T-helper 1 cell treated with Interleukin-12 subunit alpha and Interleukin-12 subunit beta and Interleukin-4 antibody, amounts not matched to agents 30 ng/mL and 1 ng/mL, for 36 hours (primary cell): ENCODE results near the gene MYB. TPM values are rescaled to one million over a fixed set of nuclear protein-coding genes. Genes with fewer than 3 reads are reported as not detected.

ENCODE experiments used
- intact Hi-C: fragments of 100-400 bp; cut with micrococcal nuclease; formaldehyde crosslinking; loops from one replicate; pipeline ENCODE4 v1.15.1; 2024
- total RNA-seq: library from RNA; stranded (reverse); gene quantifications from 2 replicates; pipeline ENCODE4 v1.2.3, GENCODE V29; 2022

The MYB gene
- total RNA-seq, 1 donor from 2014 or later: 58.3 TPM

DNA sequence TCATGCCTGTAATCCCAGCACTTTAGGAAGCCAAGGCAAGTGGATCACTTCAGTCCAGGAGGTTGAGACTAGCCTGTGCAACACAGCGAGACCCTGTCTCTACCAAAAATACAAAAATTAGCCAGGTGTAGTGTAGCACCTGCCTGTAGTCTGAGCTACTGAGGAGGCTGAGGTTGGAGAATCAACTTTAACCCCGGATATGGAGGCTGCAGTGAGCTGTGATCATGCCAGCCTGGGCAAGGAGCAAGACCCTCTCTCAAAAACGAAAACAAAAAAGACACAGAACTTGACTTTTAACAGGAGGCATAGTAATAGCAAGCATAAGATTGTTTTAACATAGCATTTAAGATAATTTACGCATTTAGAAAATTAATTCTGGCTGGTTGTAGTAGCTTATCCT lies 32.5 kb downstream of the MYB start:
- intact Hi-C loops: loop anchor here (5.0 to 10.0 kb wide), 4 partner anchors 209 to 1071 kb away; partner anchors contain the start of genes AHI1, BCLAF1 and MTFR2

DNA sequence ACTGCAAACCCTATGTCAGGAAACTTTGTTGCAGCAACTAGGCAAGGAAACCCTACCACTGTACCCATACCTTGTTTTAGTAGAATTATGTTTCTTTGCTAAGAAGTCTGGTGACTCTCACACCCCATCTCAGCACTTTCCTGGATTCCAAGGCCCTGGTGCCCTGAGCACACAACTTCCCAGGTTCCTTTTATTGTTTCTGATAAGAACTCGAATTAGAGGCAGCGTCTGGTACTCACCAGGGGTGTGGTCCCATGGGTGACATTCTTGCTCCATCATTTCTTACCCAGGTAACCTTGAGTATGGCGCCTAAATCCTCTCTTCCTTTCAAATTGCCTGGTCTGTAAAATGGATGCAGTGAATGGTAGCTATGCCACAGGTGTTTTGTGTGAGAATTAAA lies 34.1 kb downstream of the MYB start:
- intact Hi-C loops: loop anchor here (10.0 kb wide), 2 partner anchors 1040 to 1070 kb away; partner anchors contain the start of genes BCLAF1 and MTFR2

DNA sequence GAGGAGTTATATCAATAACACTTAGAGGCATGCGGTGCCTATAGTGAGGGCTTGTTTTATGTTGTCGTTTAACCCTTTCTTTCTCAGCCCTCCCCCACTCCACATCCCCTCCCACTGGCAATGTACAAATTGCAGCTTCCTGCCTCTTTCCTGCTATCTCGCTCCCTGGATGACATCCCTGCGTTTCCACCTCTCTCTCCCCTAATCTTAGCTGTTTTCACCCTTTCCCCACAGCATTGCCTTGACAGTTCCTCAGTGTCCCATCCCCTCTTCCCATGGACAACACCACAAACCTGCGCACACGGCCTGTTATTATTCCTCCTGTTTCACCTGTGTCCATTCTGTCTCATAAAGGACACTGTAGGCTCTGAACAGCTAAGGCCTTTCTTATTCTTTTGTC lies 34.5 kb downstream of the MYB start:
- intact Hi-C loops: loop anchor here (10.0 kb wide), 2 partner anchors 1039 to 1069 kb away; partner anchors contain the start of genes BCLAF1 and MTFR2

DNA sequence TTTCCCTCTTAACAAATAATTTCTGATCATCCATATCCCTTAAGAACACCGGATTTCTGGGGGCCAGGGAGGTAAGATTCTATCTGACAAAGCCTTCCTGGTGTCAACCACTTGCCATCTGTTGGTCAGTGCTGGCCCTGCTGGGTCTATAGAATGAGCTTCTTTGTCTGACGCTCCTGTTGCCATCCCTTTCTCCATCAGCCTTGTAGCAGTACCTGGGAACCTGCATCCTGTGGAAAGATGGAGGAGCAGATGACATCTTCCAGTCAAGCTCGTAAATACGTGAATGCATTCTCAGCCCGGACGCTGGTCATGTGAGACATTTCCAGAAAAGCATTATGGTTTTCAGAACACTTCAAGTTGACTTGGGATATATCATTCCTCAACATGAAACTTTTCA lies 36.6 kb downstream of the MYB start:
- intact Hi-C loops: loop anchor here (10.0 kb wide), 2 partner anchors 1037 to 1067 kb away; partner anchors contain the start of genes BCLAF1 and MTFR2

DNA sequence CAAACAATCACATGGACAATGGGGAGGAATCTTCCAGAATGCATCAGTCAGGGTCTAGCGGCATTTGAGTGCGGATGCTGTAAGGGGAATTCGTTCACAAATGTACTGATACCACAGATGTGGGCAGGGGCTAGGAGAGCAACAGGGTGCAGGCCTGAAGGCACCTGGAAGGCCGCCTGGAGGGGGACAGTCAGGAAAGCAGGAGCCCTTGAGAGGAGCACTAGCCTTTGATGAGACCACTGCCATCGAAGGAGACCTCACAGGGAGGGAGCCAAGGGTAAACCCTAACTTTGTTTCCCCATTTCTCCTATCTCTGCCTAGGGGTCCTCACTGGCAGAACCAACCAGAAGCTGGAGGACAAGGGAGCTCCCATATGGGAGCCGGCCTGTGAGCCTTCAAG lies 38.2 kb downstream of the MYB start:
- intact Hi-C loops: loop anchor here (10.0 kb wide), 2 partner anchors 1035 to 1065 kb away; partner anchors contain the start of genes BCLAF1 and MTFR2

DNA sequence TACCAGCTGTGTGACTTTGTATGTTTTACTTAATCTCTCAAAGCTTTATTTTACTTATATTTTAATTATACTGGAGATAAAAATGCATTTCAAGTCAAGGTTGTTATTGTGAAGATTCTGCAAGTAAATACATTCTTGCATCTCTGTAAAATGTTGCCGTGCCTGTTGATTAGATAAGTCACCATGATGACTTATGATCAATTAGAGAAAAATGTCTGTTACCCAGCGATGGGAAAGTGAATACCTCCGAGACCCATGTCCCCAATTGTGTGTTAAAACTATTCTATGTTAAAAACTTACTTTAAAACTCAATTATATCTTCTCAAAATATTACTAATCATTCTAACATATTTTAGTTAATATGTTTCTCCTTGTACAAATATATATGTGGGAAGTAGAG lies 39.9 kb downstream of the MYB start:
- intact Hi-C loops: no loop called here

DNA sequence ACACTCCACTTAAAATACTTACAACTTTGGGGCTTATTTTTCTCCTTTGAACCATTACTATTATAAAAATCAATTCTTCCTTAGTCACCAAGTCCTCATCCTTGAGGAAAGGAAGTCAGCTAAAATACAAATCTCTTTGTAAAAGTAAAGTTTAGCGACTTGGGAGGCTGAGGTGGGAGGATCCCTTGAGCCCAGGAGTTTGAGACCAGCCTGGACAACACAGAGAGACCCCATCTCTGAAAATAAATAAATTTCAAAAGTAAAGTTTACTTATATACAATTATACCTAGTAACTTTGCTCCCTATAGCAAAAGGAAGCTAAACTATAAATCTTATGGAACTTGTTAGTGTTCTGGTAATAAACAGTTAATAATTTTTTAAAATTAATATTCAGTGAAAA lies 40.4 kb downstream of the MYB start:
- intact Hi-C loops: no loop called here

DNA sequence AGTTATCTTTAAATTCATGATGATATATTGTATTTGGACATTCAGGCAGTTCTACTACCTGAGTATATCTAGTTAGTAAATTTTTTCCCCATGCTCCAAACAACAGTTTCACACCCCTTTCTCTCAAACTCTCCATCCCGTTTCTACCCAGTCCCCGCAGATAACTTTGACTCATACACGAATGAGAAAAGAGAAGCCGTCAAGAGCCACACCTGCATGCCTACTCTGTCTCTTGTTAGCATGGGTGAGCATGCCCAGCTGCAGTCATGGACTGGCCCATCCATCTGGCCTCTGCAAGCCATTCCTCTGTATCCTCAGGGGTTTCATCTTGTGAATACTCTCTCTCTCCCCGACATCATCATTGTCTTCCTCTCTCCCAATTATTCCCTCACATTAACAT lies 41.5 kb downstream of the MYB start:
- intact Hi-C loops: no loop called here

DNA sequence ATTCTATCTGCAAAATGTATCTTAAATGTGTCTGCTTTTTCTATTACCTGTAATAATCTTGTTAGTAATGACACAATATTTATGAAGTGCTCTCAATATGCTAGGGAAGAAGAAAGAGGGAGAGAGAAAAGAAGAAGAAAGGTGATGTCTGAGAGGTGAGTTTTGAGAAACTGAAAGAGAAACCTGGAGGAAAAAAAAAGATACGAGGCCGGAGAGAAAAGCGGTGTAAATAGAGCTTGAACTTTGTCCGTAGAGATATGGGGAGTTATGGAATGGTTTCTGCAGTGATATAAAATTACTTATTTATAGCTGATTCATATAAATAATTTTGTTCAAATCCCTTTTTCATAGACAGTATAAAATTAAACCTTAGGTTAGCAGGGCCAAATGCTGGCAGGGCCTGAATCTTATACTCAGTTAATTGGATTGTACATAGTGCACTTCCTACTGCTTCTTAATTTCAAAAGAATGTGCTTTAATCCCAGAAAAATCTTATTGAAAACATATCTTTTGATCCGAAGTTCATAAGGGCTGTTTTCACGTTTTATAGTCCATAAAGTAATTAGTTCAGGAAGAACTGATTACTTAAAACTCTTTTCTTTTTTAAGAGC lies 43.0 kb downstream of the MYB start:
- intact Hi-C loops: loop anchor here (1.0 kb wide), 3 partner anchors 12 to 40 kb away; no protein-coding TSS in a partner anchor

DNA sequence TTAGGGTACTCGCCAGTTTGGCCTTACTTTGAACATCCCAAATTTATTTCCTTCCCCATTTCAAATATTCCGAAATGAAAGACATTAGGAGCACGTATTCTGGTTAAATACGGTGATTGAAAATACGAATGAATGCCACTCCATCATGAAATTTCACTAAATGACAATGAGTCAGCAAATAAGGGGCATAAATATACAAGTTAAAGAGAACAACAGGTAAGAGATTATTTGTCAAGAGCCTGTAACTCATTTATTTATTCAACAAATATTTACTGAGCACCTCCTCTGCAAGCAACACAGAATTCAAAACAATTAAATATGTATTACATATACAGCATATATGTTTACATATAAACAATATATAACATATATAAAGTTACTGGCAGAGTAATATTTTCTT lies 44.8 kb downstream of the MYB start:
- intact Hi-C loops: loop anchor here (5.0 kb wide), 2 partner anchors 211 to 271 kb away; partner anchors contain the start of gene AHI1

DNA sequence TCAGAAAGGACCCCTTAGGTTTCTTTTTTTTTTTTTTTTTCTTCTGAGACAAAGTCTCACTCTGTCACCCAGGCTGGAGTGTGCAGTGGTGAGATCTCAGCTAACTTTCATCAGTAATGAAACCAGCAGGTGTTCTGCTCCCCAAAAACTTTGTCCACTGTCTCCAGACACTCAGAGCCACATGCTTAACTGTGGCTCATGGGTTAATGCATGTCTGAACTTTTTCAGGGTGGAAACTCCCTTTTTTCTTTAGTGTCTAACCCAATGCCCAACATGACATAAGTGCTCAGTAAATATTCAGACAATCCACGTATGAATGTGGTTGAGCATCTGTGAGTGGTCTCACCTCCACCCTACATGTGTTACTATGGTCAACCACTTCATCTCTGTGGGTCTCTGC lies 45.4 kb downstream of the MYB start:
- intact Hi-C loops: loop anchor here (5.0 kb wide), 2 partner anchors 211 to 271 kb away; partner anchors contain the start of gene AHI1

DNA sequence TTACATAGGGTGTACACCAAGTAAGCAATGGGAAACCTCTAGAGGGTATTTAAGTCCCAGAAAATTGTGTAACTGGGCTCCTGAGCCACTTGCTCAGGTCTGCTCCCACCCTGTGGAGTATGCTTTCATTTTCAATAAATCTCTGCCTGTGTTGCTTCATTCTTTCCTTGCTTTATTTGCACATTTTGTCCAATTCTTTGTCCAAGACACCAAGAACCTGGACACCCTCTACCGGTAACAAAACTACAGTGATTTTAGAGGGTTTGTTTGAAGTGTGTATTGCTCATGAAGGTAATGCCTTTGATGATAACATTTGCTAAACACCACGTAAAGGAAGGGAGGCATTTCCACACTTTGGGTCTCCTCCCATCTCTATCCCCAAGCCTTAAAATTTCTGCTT lies 46.2 kb downstream of the MYB start:
- intact Hi-C loops: loop anchor here (5.0 kb wide), 2 partner anchors 210 to 270 kb away; partner anchors contain the start of gene AHI1

DNA sequence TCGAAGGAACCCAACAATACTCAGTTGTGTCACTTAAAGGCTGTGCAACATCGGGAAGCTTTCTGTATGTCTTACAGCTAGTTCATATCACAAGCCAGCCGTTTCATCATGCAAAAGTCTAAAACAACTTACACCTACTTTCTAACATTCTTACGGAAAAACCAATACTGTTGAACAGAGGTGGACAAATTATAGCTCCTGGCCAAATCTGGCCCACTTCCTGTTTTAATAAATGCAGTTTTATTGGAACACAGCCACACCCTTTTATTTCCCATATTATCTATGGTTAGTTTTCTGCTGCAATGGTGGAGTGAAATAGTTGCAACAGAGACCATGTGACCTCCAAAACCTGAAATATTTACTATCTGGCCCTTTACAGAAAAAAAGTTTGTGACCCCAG lies 46.6 kb downstream of the MYB start:
- intact Hi-C loops: loop anchor here (5.0 kb wide), 2 partner anchors 210 to 270 kb away; partner anchors contain the start of gene AHI1

DNA sequence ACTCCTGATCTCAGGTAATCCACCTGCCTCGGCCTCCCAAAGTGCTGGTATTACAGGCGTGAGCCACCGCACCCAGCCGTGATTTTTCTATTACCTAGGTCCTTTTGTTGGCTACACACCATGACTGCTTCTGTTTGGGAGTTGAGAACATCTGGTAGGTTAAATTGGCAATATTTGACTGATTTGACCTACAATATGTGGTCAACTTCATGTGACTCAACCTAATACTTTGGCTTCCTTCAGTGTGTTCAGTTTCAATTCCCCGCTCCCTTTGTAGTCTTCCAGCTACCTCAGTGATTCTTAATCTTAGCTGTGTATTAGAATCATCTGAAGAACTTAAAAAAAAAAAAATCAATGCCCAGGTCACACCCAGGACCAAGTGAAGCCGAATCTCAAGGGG lies 47.4 kb downstream of the MYB start:
- intact Hi-C loops: loop anchor here (5.0 kb wide), 2 partner anchors 209 to 269 kb away; partner anchors contain the start of gene AHI1

DNA sequence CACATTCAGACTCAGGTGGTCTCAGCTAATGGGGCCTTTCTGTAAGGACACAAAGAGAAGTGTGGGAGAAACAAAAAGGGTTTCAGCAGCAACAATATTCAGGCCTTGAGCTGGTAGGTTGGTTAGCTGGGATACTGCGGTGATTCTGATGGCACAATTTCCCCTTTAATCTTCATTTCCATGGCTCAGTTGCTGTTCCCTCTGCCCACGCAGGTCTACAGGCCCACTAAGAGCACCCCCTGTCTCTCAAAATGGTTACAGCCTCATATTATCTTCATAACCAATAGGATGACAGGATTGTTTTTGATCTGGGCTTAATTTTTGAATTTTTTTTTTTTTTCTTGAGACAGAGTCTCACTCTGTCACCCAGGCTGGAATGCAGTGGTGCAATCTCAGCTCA lies 48.9 kb downstream of the MYB start:
- intact Hi-C loops: loop anchor here (5.0 kb wide), 2 partner anchors 207 to 267 kb away; partner anchors contain the start of gene AHI1

DNA sequence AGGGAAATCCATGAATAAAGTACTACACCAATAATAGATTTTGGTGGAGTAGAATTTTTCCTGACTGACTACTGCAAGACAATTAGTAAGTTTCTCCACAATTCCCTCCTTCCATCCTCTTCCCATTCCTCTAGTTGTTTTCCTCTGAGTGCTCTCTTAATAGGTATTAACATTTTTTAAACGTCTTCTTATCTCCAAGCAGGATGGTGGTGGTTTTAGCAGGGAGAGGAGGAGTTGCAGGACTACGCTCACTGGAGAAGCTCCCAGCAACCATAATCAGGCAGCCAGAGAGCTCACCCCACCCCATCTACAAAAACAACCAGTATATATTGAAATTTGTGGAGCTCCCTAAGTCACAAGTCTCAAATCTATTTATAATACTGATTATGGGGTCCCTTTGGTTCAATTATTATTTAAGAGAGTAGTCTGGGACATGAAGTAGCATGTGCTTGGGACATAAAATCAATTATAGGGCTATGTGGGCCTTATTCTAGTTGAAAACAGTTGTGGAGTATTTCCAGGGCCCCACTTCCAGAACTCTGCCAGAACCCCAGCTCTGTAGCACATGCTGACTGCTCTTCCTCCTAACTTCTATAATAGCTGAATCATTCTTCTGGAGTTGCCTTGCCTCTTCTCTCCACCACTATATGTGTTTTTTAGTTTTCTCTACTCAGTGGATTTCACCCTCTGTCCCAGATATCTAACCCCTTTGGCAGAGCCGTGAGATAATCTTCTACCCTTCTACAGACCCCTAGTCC lies 49.8 kb downstream of the MYB start:
- intact Hi-C loops: no loop called here

DNA sequence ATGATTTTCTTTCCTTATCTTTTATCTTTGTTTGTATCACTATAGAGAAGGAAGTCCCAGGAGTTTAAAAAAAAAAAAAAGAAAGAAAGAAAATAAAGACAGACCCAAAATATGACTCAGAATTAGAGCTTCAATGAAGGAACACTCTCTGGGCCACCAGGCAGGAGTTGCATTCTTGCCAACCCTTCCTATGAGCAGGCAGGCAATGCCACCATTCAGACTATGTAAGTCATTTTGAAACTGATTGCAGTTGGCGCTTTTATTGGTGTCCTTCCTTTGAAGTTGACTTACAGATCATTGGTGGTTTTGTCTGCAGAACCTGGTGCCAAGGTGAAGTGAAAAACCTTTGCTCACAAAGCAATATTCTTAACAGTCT lies 50.3 kb downstream of the MYB start:
- intact Hi-C loops: no loop called here

DNA sequence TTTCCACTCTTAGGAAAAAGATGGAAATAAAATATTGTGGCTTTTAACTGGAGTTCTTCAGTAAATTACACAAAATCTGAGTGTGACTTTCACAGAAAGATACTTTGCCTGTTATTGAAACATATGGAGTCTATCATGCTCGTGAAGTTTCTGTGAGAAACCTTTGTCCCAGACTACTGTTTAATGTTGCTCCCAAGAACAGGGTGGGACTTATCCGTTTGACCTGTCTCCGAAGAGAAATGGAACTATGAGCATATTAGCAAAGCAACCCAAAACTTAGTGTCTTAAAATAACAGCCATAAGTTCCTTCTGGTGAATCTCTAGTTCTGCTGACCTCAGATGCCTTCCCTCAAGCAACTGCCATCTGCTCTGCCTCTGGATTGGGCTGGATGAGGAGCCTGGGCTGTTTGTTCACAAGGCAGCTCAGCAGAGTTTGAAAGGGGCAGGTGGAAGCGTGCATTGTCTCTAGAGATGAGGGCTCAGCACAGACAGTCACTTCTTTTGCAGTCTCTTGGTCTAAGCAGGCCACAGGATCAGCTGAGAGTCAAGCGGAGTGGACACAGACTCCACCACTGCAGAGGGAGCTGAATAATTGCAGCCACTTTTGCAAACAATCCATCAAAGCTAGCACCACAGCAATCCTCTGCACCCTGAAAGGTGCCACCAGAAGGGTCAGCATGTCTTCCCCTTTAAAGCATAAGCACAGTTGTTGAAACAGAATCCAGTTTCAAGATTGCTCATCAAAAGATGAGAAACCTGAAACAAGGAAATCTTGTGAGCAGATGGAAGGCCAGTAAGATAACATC lies 52.8 kb downstream of the MYB start:
- intact Hi-C loops: no loop called here

DNA sequence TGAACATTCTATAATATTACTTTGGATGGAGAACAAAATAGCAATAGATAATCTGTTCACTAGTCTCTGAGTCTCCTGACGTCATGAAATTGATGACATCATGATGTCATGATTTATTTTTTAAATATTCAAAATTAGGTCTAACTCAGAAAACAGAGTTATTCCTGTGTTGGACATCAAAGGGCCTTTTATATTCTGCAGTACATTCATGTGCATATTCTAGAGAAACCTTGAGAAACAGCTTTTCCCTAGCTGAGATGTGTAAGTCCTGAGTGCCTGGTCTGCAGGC lies 53.3 kb downstream of the MYB start:
- intact Hi-C loops: no loop called here

DNA sequence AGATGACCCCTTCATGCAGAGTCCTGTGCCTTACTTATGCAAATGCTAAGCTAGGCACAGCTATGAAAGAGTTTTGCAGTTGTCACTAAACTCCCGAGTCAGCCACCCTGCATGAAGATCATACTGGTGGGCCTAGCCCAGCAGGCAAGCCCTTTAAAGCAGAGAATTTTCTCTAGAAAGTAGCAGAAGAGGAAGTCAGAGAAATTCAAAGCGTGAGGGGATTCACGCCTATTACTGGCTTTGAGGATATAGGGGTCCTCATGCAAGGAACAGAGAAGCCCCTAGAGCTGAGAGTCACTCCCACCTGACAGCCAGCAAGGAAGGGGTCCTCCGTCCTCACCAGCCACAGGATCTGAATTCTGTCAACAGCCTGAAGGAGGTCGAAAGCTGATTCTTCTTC lies 54.6 kb downstream of the MYB start:
- intact Hi-C loops: loop anchor here (1.0 kb wide), 1 partner anchor 11 kb away; no protein-coding TSS in a partner anchor

DNA sequence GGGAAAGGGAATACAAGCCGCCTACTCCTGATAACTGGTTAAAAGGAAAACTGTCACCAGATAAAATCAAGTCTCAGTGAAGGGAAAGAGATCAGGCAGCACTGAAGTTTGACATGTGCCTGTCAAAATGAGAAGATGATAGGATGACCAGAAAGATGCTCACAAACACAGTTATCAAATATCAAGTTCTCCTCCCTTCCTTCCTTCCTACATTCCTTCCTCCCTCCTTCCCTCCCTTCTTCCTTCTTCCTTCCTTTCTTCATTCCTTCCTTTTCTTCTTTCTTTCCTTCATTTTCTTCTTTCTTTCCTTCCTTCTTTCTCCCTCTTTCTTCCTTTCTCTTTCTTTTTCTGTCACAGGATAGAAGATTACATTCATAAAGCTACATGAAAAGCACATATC lies 55.2 kb downstream of the MYB start:
- intact Hi-C loops: loop anchor here (1.0 kb wide), 1 partner anchor 12 kb away; no protein-coding TSS in a partner anchor
